HepG2 (cell line): ENCODE results near the gene KIF26B. TPM values are rescaled to one million over a fixed set of nuclear protein-coding genes. Genes with fewer than 3 reads are reported as not detected.

Source experiments
- ETV5 ChIP-seq: IDR thresholded peaks from 2 replicates; pipeline ENCODE4 v1.6.1; 2018; ENCODE audit warnings: missing biosample characterization, missing genetic modification reagents, inconsistent platforms, borderline replicate concordance
- ISX ChIP-seq: sonication (generic); formaldehyde crosslinking; conservative IDR thresholded peaks from 2 replicates; pipeline ENCODE4 v1.5.0; 2020; ENCODE audit warnings: missing genetic modification reagents
- JDP2 ChIP-seq: sonication (generic); formaldehyde crosslinking; IDR thresholded peaks from 2 replicates; pipeline ENCODE4 v1.8.1; 2022; ENCODE audit warnings: missing genetic modification reagents, borderline replicate concordance
- PRDM4 ChIP-seq: sonication (generic); formaldehyde crosslinking; IDR thresholded peaks from 2 replicates; pipeline ENCODE4 v1.9.0; 2021; ENCODE audit warnings: missing genetic modification reagents, borderline replicate concordance
- RBAK ChIP-seq: sonication (generic); formaldehyde crosslinking; IDR thresholded peaks from 2 replicates; pipeline ENCODE4 v1.5.1; 2020; ENCODE audit warnings: mild to moderate bottlenecking, missing genetic modification reagents
- RFX3 ChIP-seq: IDR thresholded peaks from 2 replicates; pipeline ENCODE4 v1.6.1; 2016; ENCODE audit warnings: missing biosample characterization, missing genetic modification reagents
- ZKSCAN1 ChIP-seq: fragments of 150-350 bp; IDR thresholded peaks from 2 replicates; pipeline ENCODE4 v1.6.1; 2014; ENCODE audit warnings: low read length
- ZNF142 ChIP-seq: sonication (generic); formaldehyde crosslinking; IDR thresholded peaks from 2 replicates; pipeline ENCODE4 v1.4.0; 2020; ENCODE audit warnings: missing genetic modification reagents
- ZNF646 ChIP-seq: sonication (generic); formaldehyde crosslinking; IDR thresholded peaks from 2 replicates; pipeline ENCODE4 v1.9.0; 2021; ENCODE audit warnings: mild to moderate bottlenecking, missing genetic modification reagents
- ZXDC ChIP-seq: sonication (generic); formaldehyde crosslinking; IDR thresholded peaks from 2 replicates; pipeline ENCODE4 v1.5.0; 2020; ENCODE audit warnings: mild to moderate bottlenecking, missing genetic modification reagents
- polyA plus RNA-seq, 8 experiments: library from polyadenylated mRNA; depleted of rRNA in 3 of 8; stranded (reverse) in 7 of 8; unstranded in 1 of 8; fragments of >200 nt; fragmentation: Illumina TruSeq in 4 of 8; extraction: Trizol in 4 of 8; gene quantifications; 2 replicates each; pipeline versions ENCODE4 v1.2.1 to v1.2.3, GENCODE V29; 2011 to 2016; ENCODE audit warnings: low read depth in 4 of 8, missing spikeins in 1 of 8, mixed read lengths in 1 of 8; ENCODE audit not compliant: insufficient read depth in 1 of 8
- total RNA-seq, 5 experiments: library from RNA; depleted of rRNA; stranded (reverse); fragments of >200 nt; fragmentation: Illumina TruSeq; extraction: Trizol; gene quantifications; 2 replicates each; pipeline ENCODE4 v1.2.3, GENCODE V29; 2016; ENCODE audit warnings: low read depth in 1 of 5

Gene KIF26B
- total and polyA plus RNA-seq, 2 of the 13 experiments (the other 11 are each of a cell fraction or from before 2014, with no cell fraction given) = 0.08 to 0.09 TPM

- 0 out of 2 replicates have a peak, but pooled peaks have one; percentile 28 for TF ChIP-seq ZNF646 (CRISPR knock-in tag)
- no peak for TF ChIP-seq RFX3
- no peak for TF ChIP-seq ETV5
- 0 out of 2 replicates have a peak, but pooled peaks have one; percentile 54 for TF ChIP-seq ZXDC (CRISPR knock-in tag)
- TF ChIP-seq ZNF142 = no peak
- TF ChIP-seq RBAK (CRISPR knock-in tag) = no peak
- TF ChIP-seq ISX (CRISPR knock-in tag) = no peak
- no peak for TF ChIP-seq ZKSCAN1
- TF ChIP-seq PRDM4 (CRISPR knock-in tag) = no peak
- no peak for TF ChIP-seq JDP2 (CRISPR knock-in tag)
These were observed 995 bp upstream of the KIF26B start (continued) for GRCh38 chr1:245153552-245154428.
